PFSK-1 (cell line): Measurements from ENCODE around the gene WSB1. TPM values are rescaled to one million over a fixed set of nuclear protein-coding genes. Genes with fewer than 3 reads are reported as not detected.

ENCODE experiments used
- FOXP2 ChIP-seq: optimal IDR thresholded peaks from 2 replicates; pipeline ENCODE3; 2011; ENCODE audit warnings: borderline replicate concordance, control low read depth, inconsistent platforms; ENCODE audit not compliant: insufficient read depth; ENCODE audit errors: extremely low read length, extremely low read depth
- POLR2AphosphoS5 ChIP-seq: IDR thresholded peaks from 2 replicates; pipeline ENCODE4 v1.6.1; 2012; ENCODE audit warnings: low read depth, mild to moderate bottlenecking, control low read depth, low read length, moderate library complexity
- SIN3A ChIP-seq: IDR thresholded peaks from 2 replicates; pipeline ENCODE4 v1.6.1; 2012; ENCODE audit warnings: mild to moderate bottlenecking, low read length, moderate library complexity, borderline replicate concordance; ENCODE audit not compliant: insufficient read depth
- TAF1 ChIP-seq: IDR thresholded peaks from 2 replicates; pipeline ENCODE4 v1.6.1; 2012; ENCODE audit warnings: low read length, control low read depth, borderline replicate concordance; ENCODE audit not compliant: insufficient read depth
- polyA plus RNA-seq: library from polyadenylated mRNA; unstranded; fragments of >200 nt; gene quantifications from one replicate; pipeline ENCODE4 v1.2.1, GENCODE V29; 2012; ENCODE audit warnings: low read depth, missing spikeins; ENCODE audit not compliant: insufficient read length
- TF ChIP-seq, protein P1 (sequence below), 2 experiments: IDR thresholded peaks; 2 replicates each; pipeline versions ENCODE4 v1.6.1 to v1.8.0; 2011 to 2012; ENCODE audit warnings: low read depth in 2 of 2, low read length in 2 of 2, control low read depth in 1 of 2, inconsistent platforms in 1 of 2, mild to moderate bottlenecking in 1 of 2, moderate library complexity in 1 of 2; ENCODE audit not compliant: insufficient read depth in 1 of 2

WSB1 gene, protein sequence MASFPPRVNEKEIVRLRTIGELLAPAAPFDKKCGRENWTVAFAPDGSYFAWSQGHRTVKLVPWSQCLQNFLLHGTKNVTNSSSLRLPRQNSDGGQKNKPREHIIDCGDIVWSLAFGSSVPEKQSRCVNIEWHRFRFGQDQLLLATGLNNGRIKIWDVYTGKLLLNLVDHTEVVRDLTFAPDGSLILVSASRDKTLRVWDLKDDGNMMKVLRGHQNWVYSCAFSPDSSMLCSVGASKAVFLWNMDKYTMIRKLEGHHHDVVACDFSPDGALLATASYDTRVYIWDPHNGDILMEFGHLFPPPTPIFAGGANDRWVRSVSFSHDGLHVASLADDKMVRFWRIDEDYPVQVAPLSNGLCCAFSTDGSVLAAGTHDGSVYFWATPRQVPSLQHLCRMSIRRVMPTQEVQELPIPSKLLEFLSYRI
- polyA plus RNA-seq, result 78.7 TPM

GRCh38 chr17:27293898-27294688, at the start of gene WSB1:
WSB1 (plus strand) TSS chr17:27294114; CDS start chr17:27294396, 282 bp downstream.
- TF ChIP-seq POLR2AphosphoS5 (peak; percentile 99), SIN3A (0 out of 2 replicates have a peak, but pooled peaks have one; percentile 55), FOXP2 (peak; percentile 84), TAF1 (peak; percentile 97)
- TF ChIP-seq, protein P1, sequence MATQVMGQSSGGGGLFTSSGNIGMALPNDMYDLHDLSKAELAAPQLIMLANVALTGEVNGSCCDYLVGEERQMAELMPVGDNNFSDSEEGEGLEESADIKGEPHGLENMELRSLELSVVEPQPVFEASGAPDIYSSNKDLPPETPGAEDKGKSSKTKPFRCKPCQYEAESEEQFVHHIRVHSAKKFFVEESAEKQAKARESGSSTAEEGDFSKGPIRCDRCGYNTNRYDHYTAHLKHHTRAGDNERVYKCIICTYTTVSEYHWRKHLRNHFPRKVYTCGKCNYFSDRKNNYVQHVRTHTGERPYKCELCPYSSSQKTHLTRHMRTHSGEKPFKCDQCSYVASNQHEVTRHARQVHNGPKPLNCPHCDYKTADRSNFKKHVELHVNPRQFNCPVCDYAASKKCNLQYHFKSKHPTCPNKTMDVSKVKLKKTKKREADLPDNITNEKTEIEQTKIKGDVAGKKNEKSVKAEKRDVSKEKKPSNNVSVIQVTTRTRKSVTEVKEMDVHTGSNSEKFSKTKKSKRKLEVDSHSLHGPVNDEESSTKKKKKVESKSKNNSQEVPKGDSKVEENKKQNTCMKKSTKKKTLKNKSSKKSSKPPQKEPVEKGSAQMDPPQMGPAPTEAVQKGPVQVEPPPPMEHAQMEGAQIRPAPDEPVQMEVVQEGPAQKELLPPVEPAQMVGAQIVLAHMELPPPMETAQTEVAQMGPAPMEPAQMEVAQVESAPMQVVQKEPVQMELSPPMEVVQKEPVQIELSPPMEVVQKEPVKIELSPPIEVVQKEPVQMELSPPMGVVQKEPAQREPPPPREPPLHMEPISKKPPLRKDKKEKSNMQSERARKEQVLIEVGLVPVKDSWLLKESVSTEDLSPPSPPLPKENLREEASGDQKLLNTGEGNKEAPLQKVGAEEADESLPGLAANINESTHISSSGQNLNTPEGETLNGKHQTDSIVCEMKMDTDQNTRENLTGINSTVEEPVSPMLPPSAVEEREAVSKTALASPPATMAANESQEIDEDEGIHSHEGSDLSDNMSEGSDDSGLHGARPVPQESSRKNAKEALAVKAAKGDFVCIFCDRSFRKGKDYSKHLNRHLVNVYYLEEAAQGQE (IDR thresholded peaks at IDR 0.05; ENCODE audit: insufficient read depth in 1 of 2, low read depth in 2 of 2, low read length in 2 of 2), result peak; percentile 36 to 67; a peak in 3 of 4 replicates

DNA sequence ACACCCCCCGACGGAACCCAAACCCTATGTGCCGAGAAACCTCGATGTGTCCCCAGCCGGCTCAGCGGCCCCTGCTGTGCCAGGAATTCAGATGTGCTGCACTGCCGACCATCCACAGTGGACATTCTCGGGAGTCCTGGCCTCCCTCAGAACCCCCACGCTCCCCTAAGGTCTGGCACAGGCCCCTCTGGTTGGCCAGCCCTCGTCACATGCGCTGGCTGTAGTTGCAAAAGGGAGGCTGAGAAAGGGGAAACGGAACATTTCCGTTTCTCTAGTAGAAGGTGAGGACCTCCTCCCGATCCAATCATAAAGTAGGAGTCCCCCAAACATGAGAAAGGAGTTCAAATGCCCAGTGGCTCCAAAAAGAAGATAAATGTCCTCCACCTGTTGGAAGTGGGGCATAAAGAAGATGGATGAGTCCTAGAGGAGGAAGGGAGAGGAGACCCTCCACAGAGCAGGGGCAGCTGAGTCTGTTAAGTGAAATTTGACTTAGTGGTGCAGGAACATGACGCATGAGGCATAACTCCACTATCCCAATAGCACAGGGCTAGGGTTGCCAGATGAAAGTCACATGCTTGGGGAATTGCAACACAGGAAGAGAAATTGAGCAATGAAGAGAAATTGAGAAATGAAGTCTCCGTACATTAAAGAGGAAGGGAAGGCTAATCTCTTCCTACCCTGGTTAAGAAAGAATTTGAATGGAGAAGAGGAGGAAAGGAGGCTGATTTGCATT, 49.3 kb upstream of the WSB1 start:
- TF ChIP-seq FOXP2, result no peak
- no peak for TF ChIP-seq POLR2AphosphoS5
- TF ChIP-seq, protein P1 (IDR thresholded peaks at IDR 0.05; ENCODE audit: insufficient read depth in 1 of 2, low read depth in 2 of 2, low read length in 2 of 2), result no peak
- TF ChIP-seq TAF1, result no peak
- TF ChIP-seq SIN3A, result no peak

- TF ChIP-seq POLR2AphosphoS5 (no peak), SIN3A (peak; percentile 40; the same call in 1 of the 2 replicates), FOXP2 (peak; percentile 86), TAF1 (no peak)
- TF ChIP-seq, protein P1 (IDR thresholded peaks at IDR 0.05; ENCODE audit: insufficient read depth in 1 of 2, low read depth in 2 of 2, low read length in 2 of 2), result no peak
These were observed 48.7 kb upstream of the WSB1 start for GRCh38 chr17:27245230-27245696.

- TF ChIP-seq, protein P1 (IDR thresholded peaks at IDR 0.05; ENCODE audit: insufficient read depth in 1 of 2, low read depth in 2 of 2, low read length in 2 of 2), result no peak
- TF ChIP-seq FOXP2 (no peak), TAF1 (no peak), SIN3A (no peak), POLR2AphosphoS5 (no peak)
These were observed 47.4 kb upstream of the WSB1 start for GRCh38 chr17:27246537-27246936.
